ENCODE measurements around the gene CPNE8.
A peak's percentile ranks its signal among the peaks of the same experiment; 100 is the strongest.

CPNE8 gene

DNA sequence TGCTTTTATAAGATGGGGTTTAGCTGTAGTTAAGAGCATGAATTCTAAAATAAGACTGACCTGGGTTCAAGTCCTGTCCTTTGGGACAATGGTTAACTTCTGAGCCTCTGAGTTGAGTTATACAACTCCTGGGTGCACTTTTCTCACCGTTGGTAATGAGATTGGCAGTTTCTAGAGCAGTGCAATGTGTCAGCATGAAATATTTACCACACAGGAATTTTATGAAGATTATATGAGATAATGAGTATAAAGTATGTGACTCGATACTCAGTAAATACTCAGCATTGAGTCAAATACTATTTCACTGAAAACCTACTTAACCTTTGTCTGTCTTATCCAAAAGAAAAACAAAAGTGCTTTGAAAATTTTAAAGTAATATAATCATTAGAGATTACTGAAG lies 214.2 kb downstream of the CPNE8 start:
- no peak for DNase-seq
- Histone ChIP-seq H3K27ac (ENCODE audit: insufficient read depth in 1 of 2, low read depth in 1 of 2, low read length in 2 of 2, poor library complexity in 1 of 2, severe bottlenecking in 2 of 2) (no peak overlapping the region), H3K4me3 (ENCODE audit: control insufficient read depth in 1 of 7, extremely low read depth in 1 of 7, insufficient read depth in 4 of 7, low read depth in 2 of 7, low read length in 6 of 7) (no peak overlapping the region), H3K4me1 (ENCODE audit: control extremely low read depth in 1 of 4, control insufficient read depth in 4 of 4, insufficient read depth in 4 of 4, low read length in 3 of 4) (no peaks in the 10 kb centered on the region), H3K9me3 (ENCODE audit: control extremely low read depth in 1 of 5, control insufficient read depth in 4 of 5, insufficient read depth in 2 of 5, low read depth in 1 of 5, low read length in 4 of 5) (peaks cover 0 to 3% (median 0%) of the 10 kb centered on the region in 5 experiments), H3K36me3 (ENCODE audit: control insufficient read depth in 4 of 4, insufficient read depth in 4 of 4, low read length in 3 of 4) (peaks cover 4 to 28% (median 12%) of the 10 kb centered on the region in 4 experiments), H3K27me3 (replicated peaks in 2 of 5; ENCODE audit: control insufficient read depth in 4 of 5, insufficient read depth in 5 of 5, low read length in 4 of 5) (no peaks in the 10 kb centered on the region)
- ChIA-PET CTCF (no interaction called here), POLR2A (no interaction called here)
- no CpG with 5 or more reads among the region's 2 CpGs for WGBS (ENCODE audit: insufficient coverage)

GRCh38 chr12:38690646-38691045 lies 214.7 kb downstream of the CPNE8 start:
- H3K27ac ChIP-seq (ENCODE audit: insufficient read depth in 1 of 2, low read depth in 1 of 2, low read length in 2 of 2, poor library complexity in 1 of 2, severe bottlenecking in 2 of 2), result no peak overlapping the region
- no peak for DNase-seq
- H3K27me3 ChIP-seq (replicated peaks in 2 of 5; ENCODE audit: control insufficient read depth in 4 of 5, insufficient read depth in 5 of 5, low read length in 4 of 5), result no peaks in the 10 kb centered on the region
- H3K9me3 ChIP-seq (ENCODE audit: control extremely low read depth in 1 of 5, control insufficient read depth in 4 of 5, insufficient read depth in 2 of 5, low read depth in 1 of 5, low read length in 4 of 5), result peaks cover 0 to 3% (median 0%) of the 10 kb centered on the region in 5 experiments
- H3K36me3 ChIP-seq (ENCODE audit: control insufficient read depth in 4 of 4, insufficient read depth in 4 of 4, low read length in 3 of 4), result peaks cover 4 to 29% (median 14%) of the 10 kb centered on the region in 4 experiments
- CTCF ChIA-PET, result no interaction called here
- POLR2A ChIA-PET, result no interaction called here
- H3K4me1 ChIP-seq (ENCODE audit: control extremely low read depth in 1 of 4, control insufficient read depth in 4 of 4, insufficient read depth in 4 of 4, low read length in 3 of 4), result no peaks in the 10 kb centered on the region
- H3K4me3 ChIP-seq (ENCODE audit: control insufficient read depth in 1 of 7, extremely low read depth in 1 of 7, insufficient read depth in 4 of 7, low read depth in 2 of 7, low read length in 6 of 7), result no peak overlapping the region

- H3K4me1 ChIP-seq (ENCODE audit: control extremely low read depth in 1 of 4, control insufficient read depth in 4 of 4, insufficient read depth in 4 of 4, low read length in 3 of 4), result no peaks in the 10 kb centered on the region
- peaks cover 7 to 32% (median 18%) of the 10 kb centered on the region in 4 experiments for H3K36me3 ChIP-seq (ENCODE audit: control insufficient read depth in 4 of 4, insufficient read depth in 4 of 4, low read length in 3 of 4)
- no peak overlapping the region for H3K27ac ChIP-seq (ENCODE audit: insufficient read depth in 1 of 2, low read depth in 1 of 2, low read length in 2 of 2, poor library complexity in 1 of 2, severe bottlenecking in 2 of 2)
- no peaks in the 10 kb centered on the region for H3K27me3 ChIP-seq (replicated peaks in 2 of 5; ENCODE audit: control insufficient read depth in 4 of 5, insufficient read depth in 5 of 5, low read length in 4 of 5)
- POLR2A ChIA-PET, result no interaction called here
- CTCF ChIA-PET, result interaction anchor here (0.8 to 1.1 kb wide), 3 partner anchors 10 to 32 kb away, joined by 3 read pairs; no protein-coding TSS in a partner anchor
- DNase-seq, result no peak
- no peak overlapping the region for H3K4me3 ChIP-seq (ENCODE audit: control insufficient read depth in 1 of 7, extremely low read depth in 1 of 7, insufficient read depth in 4 of 7, low read depth in 2 of 7, low read length in 6 of 7)
- WGBS (ENCODE audit: insufficient coverage), result 90% methylated on average over 2 of the region's 5 CpGs
- H3K9me3 ChIP-seq (ENCODE audit: control extremely low read depth in 1 of 5, control insufficient read depth in 4 of 5, insufficient read depth in 2 of 5, low read depth in 1 of 5, low read length in 4 of 5), result peaks cover 0 to 3% (median 0%) of the 10 kb centered on the region in 5 experiments
Measured at GRCh38 chr12:38689704-38690103, 215.7 kb downstream of the CPNE8 start.

- no peak overlapping the region for H3K4me3 ChIP-seq (ENCODE audit: control insufficient read depth in 1 of 7, extremely low read depth in 1 of 7, insufficient read depth in 4 of 7, low read depth in 2 of 7, low read length in 6 of 7)
- peaks cover 0 to 3% (median 0%) of the 10 kb centered on the region in 5 experiments for H3K9me3 ChIP-seq (ENCODE audit: control extremely low read depth in 1 of 5, control insufficient read depth in 4 of 5, insufficient read depth in 2 of 5, low read depth in 1 of 5, low read length in 4 of 5)
- no CpG with 5 or more reads among the region's 1 CpG for WGBS (ENCODE audit: insufficient coverage)
- peaks cover 7 to 36% (median 19%) of the 10 kb centered on the region in 4 experiments for H3K36me3 ChIP-seq (ENCODE audit: control insufficient read depth in 4 of 4, insufficient read depth in 4 of 4, low read length in 3 of 4)
- no peak overlapping the region for H3K27ac ChIP-seq (ENCODE audit: insufficient read depth in 1 of 2, low read depth in 1 of 2, low read length in 2 of 2, poor library complexity in 1 of 2, severe bottlenecking in 2 of 2)
- no peaks in the 10 kb centered on the region for H3K27me3 ChIP-seq (replicated peaks in 2 of 5; ENCODE audit: control insufficient read depth in 4 of 5, insufficient read depth in 5 of 5, low read length in 4 of 5)
- no peaks in the 10 kb centered on the region for H3K4me1 ChIP-seq (ENCODE audit: control extremely low read depth in 1 of 4, control insufficient read depth in 4 of 4, insufficient read depth in 4 of 4, low read length in 3 of 4)
- no peak for DNase-seq
- POLR2A ChIA-PET, result no interaction called here
- CTCF ChIA-PET, result interaction anchor here (1.0 to 1.1 kb wide), 2 partner anchors 11 to 12 kb away, joined by 3 read pairs; no protein-coding TSS in a partner anchor
Measured at GRCh38 chr12:38689195-38689594, 216.2 kb downstream of the CPNE8 start.

DNA sequence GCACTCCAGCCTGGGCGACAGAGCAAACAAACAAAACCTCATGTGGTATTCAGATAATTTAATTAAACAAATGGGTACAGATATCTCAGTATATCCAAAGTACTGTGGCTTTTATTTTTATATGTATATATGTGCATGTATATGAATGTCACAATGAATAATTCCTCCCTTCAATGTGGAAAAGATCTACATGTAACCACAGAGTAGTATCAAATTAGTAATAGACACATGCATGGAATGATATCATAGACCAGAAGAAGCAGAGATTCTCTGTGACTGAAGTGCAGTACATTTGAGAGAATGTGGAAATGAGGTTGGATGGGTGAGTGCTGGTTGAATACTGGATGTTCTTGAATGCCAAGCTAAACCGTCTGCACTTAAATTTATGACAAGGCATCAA lies 222.9 kb downstream of the CPNE8 start:
- no CpG with 5 or more reads among the region's 2 CpGs for WGBS (ENCODE audit: insufficient coverage)
- Histone ChIP-seq H3K36me3 (ENCODE audit: control insufficient read depth in 4 of 4, insufficient read depth in 4 of 4, low read length in 3 of 4) (peaks cover 9 to 20% (median 18%) of the 10 kb centered on the region in 4 experiments), H3K9me3 (ENCODE audit: control extremely low read depth in 1 of 5, control insufficient read depth in 4 of 5, insufficient read depth in 2 of 5, low read depth in 1 of 5, low read length in 4 of 5) (peaks cover 0 to 3% (median 0%) of the 10 kb centered on the region in 5 experiments), H3K4me3 (ENCODE audit: control insufficient read depth in 1 of 7, extremely low read depth in 1 of 7, insufficient read depth in 4 of 7, low read depth in 2 of 7, low read length in 6 of 7) (no peak overlapping the region), H3K27me3 (replicated peaks in 2 of 5; ENCODE audit: control insufficient read depth in 4 of 5, insufficient read depth in 5 of 5, low read length in 4 of 5) (no peaks in the 10 kb centered on the region), H3K4me1 (ENCODE audit: control extremely low read depth in 1 of 4, control insufficient read depth in 4 of 4, insufficient read depth in 4 of 4, low read length in 3 of 4) (no peaks in the 10 kb centered on the region), H3K27ac (ENCODE audit: insufficient read depth in 1 of 2, low read depth in 1 of 2, low read length in 2 of 2, poor library complexity in 1 of 2, severe bottlenecking in 2 of 2) (no peak overlapping the region)
- DNase-seq, result no peak
- ChIA-PET CTCF (interaction anchor here (0.6 kb wide), 1 partner anchor 185 kb away, joined by 3 read pairs; no protein-coding TSS in a partner anchor), POLR2A (no interaction called here)

GRCh38 chr12:38669530-38669929 lies 235.9 kb downstream of the CPNE8 start:
- WGBS (ENCODE audit: insufficient coverage), result 0% methylated on average over 1 of the region's 2 CpGs
- Histone ChIP-seq H3K27me3 (replicated peaks in 2 of 5; ENCODE audit: control insufficient read depth in 4 of 5, insufficient read depth in 5 of 5, low read length in 4 of 5) (no peaks in the 10 kb centered on the region), H3K4me3 (ENCODE audit: control insufficient read depth in 1 of 7, extremely low read depth in 1 of 7, insufficient read depth in 4 of 7, low read depth in 2 of 7, low read length in 6 of 7) (peak overlapping the region in 2 of 7 experiments; percentile 6 to 27), H3K27ac (ENCODE audit: insufficient read depth in 1 of 2, low read depth in 1 of 2, low read length in 2 of 2, poor library complexity in 1 of 2, severe bottlenecking in 2 of 2) (peak overlapping the region; percentile 69 to 90), H3K4me1 (ENCODE audit: control extremely low read depth in 1 of 4, control insufficient read depth in 4 of 4, insufficient read depth in 4 of 4, low read length in 3 of 4) (peaks cover 0 to 19% (median 7%) of the 10 kb centered on the region in 4 experiments), H3K36me3 (ENCODE audit: control insufficient read depth in 4 of 4, insufficient read depth in 4 of 4, low read length in 3 of 4) (peaks cover 11 to 18% (median 14%) of the 10 kb centered on the region in 4 experiments), H3K9me3 (ENCODE audit: control extremely low read depth in 1 of 5, control insufficient read depth in 4 of 5, insufficient read depth in 2 of 5, low read depth in 1 of 5, low read length in 4 of 5) (no peaks in the 10 kb centered on the region)
- DNase-seq, result peak; percentile 74 to 95 (median 91)
- CTCF ChIA-PET, result interaction anchor here (1.6 to 1.9 kb wide), 2 partner anchors 10 to 234 kb away, joined by 4 to 5 read pairs; no protein-coding TSS in a partner anchor
- POLR2A ChIA-PET, result interaction anchor here (0.6 kb wide), 1 partner anchor 26 kb away, joined by 4 read pairs; no protein-coding TSS in a partner anchor

GRCh38 chr12:38669081-38669480 lies 236.3 kb downstream of the CPNE8 start:
- Histone ChIP-seq H3K27ac (ENCODE audit: insufficient read depth in 1 of 2, low read depth in 1 of 2, low read length in 2 of 2, poor library complexity in 1 of 2, severe bottlenecking in 2 of 2) (peak overlapping the region; percentile 69 to 90), H3K36me3 (ENCODE audit: control insufficient read depth in 4 of 4, insufficient read depth in 4 of 4, low read length in 3 of 4) (peaks cover 6 to 13% (median 10%) of the 10 kb centered on the region in 4 experiments), H3K4me3 (ENCODE audit: control insufficient read depth in 1 of 7, extremely low read depth in 1 of 7, insufficient read depth in 4 of 7, low read depth in 2 of 7, low read length in 6 of 7) (peak overlapping the region in 2 of 7 experiments; percentile 6 to 27), H3K27me3 (replicated peaks in 2 of 5; ENCODE audit: control insufficient read depth in 4 of 5, insufficient read depth in 5 of 5, low read length in 4 of 5) (no peaks in the 10 kb centered on the region), H3K9me3 (ENCODE audit: control extremely low read depth in 1 of 5, control insufficient read depth in 4 of 5, insufficient read depth in 2 of 5, low read depth in 1 of 5, low read length in 4 of 5) (no peaks in the 10 kb centered on the region), H3K4me1 (ENCODE audit: control extremely low read depth in 1 of 4, control insufficient read depth in 4 of 4, insufficient read depth in 4 of 4, low read length in 3 of 4) (peaks cover 0 to 19% (median 7%) of the 10 kb centered on the region in 4 experiments)
- WGBS (ENCODE audit: insufficient coverage), result no CpG with 5 or more reads among the region's 1 CpG
- ChIA-PET POLR2A (no interaction called here), CTCF (interaction anchor here (1.0 to 1.9 kb wide), 3 partner anchors 11 to 235 kb away, joined by 3 to 5 read pairs (median 4); no protein-coding TSS in a partner anchor)
- no peak for DNase-seq
